Lower leg skin (tissue), 3 donors: ENCODE results near the gene DNTTIP2.

Experiments
- POLR2A ChIP-seq, 2 donors: fragments of 450-650 bp; IDR thresholded peaks; one replicate each; pipeline ENCODE4 v1.6.1; 2016 to 2017; ENCODE audit warnings: antibody characterized with exemption in 2 of 2, mild to moderate bottlenecking in 1 of 2, moderate library complexity in 1 of 2
- TF ChIP-seq, protein P1 (sequence below), 3 donors: fragments of 450-650 bp; IDR thresholded peaks; one replicate each; pipeline ENCODE4 v1.5.1; 2016; ENCODE audit warnings: antibody characterized with exemption in 3 of 3, mild to moderate bottlenecking in 3 of 3, moderate library complexity in 2 of 3

DNA sequence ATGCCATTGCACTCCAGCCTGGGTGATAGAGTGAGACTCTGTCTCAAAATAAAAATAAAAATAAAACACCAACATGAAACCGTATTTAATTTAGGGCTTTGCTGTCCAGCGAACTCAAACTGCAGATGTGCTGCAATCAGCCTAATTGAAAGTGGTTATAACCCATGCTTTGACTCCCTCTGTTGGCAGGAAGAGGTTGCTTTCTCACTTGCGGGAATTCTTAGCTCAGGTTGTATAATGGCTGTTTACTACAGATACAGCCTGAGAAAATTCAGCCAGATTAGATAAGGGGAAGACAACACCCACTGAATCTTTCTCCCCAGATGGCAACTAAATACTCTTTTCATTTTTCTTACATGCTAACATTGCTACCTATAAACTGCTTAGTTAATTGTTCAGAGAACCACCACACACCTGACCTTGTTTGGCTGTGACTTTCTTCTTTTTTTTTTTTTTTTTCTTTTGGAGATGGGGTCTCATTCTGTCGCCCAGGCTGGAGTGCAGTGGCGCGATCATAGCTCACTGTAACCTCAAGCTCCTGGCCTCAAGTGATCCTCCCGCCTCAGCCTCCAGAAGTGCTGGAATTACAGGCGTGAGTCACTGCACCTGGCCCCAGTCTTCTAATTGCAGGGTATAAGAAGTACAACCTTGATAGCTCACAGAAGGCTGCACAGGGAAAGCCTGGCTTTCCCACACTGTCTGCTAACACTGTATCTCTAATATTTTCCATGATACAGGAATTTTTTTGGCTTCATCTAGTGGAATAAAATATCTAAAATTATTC, 34.6 kb downstream of the DNTTIP2 start:
- no peak for TF ChIP-seq POLR2A (IDR thresholded peaks at IDR 0.05)
- TF ChIP-seq, protein P1, sequence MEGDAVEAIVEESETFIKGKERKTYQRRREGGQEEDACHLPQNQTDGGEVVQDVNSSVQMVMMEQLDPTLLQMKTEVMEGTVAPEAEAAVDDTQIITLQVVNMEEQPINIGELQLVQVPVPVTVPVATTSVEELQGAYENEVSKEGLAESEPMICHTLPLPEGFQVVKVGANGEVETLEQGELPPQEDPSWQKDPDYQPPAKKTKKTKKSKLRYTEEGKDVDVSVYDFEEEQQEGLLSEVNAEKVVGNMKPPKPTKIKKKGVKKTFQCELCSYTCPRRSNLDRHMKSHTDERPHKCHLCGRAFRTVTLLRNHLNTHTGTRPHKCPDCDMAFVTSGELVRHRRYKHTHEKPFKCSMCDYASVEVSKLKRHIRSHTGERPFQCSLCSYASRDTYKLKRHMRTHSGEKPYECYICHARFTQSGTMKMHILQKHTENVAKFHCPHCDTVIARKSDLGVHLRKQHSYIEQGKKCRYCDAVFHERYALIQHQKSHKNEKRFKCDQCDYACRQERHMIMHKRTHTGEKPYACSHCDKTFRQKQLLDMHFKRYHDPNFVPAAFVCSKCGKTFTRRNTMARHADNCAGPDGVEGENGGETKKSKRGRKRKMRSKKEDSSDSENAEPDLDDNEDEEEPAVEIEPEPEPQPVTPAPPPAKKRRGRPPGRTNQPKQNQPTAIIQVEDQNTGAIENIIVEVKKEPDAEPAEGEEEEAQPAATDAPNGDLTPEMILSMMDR (IDR thresholded peaks at IDR 0.05), result no peak
